Glutamatergic neuron (in vitro differentiated cells): ENCODE results near the gene PRCP. TPM values are rescaled to one million over a fixed set of nuclear protein-coding genes. Genes with fewer than 3 reads are reported as not detected.

Experiments
- DNase-seq: peaks from one replicate; pipeline ENCODE4 v3.0.0; 2022
- H3K27ac Mint-ChIP-seq: one replicate; pipeline ENCODE4 v1.8.0; 2020; ENCODE audit warnings: mild to moderate bottlenecking, mixed read lengths, inconsistent platforms; ENCODE audit not compliant: unreplicated experiment
- H3K27me3 Mint-ChIP-seq: one replicate; pipeline ENCODE4 v1.8.0; 2020; ENCODE audit warnings: mild to moderate bottlenecking, moderate library complexity, mixed read lengths, inconsistent platforms; ENCODE audit not compliant: unreplicated experiment
- H3K36me3 Mint-ChIP-seq: one replicate; pipeline ENCODE4 v1.8.0; 2020; ENCODE audit warnings: mild to moderate bottlenecking, mixed read lengths, inconsistent platforms; ENCODE audit not compliant: unreplicated experiment
- H3K4me1 Mint-ChIP-seq: one replicate; pipeline ENCODE4 v1.8.0; 2020; ENCODE audit warnings: mild to moderate bottlenecking, low read depth, mixed read lengths, inconsistent platforms; ENCODE audit not compliant: unreplicated experiment
- H3K4me3 Mint-ChIP-seq: one replicate; pipeline ENCODE4 v1.8.0; 2020; ENCODE audit warnings: mild to moderate bottlenecking, mixed read lengths, inconsistent platforms; ENCODE audit not compliant: unreplicated experiment
- H3K9me3 Mint-ChIP-seq: one replicate; pipeline ENCODE4 v1.8.0; 2020; ENCODE audit warnings: mild to moderate bottlenecking, moderate library complexity, mixed read lengths, inconsistent platforms; ENCODE audit not compliant: unreplicated experiment
- total RNA-seq: library from RNA; stranded (reverse); fragmentation: NEBNext Ultra II Directional; extraction: Animal tissue kit (Norgen Biotek cat#: 25700); gene quantifications from one replicate; pipeline ENCODE4 v1.2.1, GENCODE V29; 2021; ENCODE audit not compliant: unreplicated experiment
- TF ChIP-seq, protein P1 (sequence below): fragments of 200-600 bp; sonication (generic); IDR thresholded peaks from one replicate; pipeline ENCODE4 v1.5.0; 2021; ENCODE audit not compliant: partially characterized antibody, unreplicated experiment

PRCP gene
- total RNA-seq, 1 donor from 2014 or later, result 12.3 TPM

DNA sequence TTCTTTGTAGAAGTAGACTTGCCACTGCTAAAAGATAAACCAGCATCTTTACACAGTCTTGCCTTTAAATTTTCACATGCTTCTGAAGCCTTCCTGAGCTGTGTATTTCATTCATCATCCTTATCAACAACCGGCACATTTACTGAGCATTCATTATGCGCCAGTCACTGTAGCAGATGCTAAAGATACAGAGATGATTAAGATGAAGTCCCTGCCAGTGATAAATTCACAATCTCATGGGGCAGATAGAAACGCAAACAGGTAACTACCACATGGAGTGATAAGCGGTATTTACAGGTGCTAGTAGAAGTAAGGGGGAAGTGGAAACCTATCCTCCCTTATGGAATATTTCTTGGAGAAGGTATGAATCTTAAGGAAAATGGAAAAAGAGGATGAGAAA lies 67.2 kb downstream of the PRCP start:
- DNase-seq, result no peak
- no peaks in the 10 kb centered on the region for H3K9me3 Mint-ChIP-seq
- TF ChIP-seq, protein P1, sequence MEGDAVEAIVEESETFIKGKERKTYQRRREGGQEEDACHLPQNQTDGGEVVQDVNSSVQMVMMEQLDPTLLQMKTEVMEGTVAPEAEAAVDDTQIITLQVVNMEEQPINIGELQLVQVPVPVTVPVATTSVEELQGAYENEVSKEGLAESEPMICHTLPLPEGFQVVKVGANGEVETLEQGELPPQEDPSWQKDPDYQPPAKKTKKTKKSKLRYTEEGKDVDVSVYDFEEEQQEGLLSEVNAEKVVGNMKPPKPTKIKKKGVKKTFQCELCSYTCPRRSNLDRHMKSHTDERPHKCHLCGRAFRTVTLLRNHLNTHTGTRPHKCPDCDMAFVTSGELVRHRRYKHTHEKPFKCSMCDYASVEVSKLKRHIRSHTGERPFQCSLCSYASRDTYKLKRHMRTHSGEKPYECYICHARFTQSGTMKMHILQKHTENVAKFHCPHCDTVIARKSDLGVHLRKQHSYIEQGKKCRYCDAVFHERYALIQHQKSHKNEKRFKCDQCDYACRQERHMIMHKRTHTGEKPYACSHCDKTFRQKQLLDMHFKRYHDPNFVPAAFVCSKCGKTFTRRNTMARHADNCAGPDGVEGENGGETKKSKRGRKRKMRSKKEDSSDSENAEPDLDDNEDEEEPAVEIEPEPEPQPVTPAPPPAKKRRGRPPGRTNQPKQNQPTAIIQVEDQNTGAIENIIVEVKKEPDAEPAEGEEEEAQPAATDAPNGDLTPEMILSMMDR, result no peak
- H3K27me3 Mint-ChIP-seq, result peaks cover 2% of the 10 kb centered on the region
- no peaks in the 10 kb centered on the region for H3K4me1 Mint-ChIP-seq
- H3K36me3 Mint-ChIP-seq, result no peaks in the 10 kb centered on the region
- no peak overlapping the region for H3K27ac Mint-ChIP-seq
- H3K4me3 Mint-ChIP-seq, result no peak overlapping the region

DNA sequence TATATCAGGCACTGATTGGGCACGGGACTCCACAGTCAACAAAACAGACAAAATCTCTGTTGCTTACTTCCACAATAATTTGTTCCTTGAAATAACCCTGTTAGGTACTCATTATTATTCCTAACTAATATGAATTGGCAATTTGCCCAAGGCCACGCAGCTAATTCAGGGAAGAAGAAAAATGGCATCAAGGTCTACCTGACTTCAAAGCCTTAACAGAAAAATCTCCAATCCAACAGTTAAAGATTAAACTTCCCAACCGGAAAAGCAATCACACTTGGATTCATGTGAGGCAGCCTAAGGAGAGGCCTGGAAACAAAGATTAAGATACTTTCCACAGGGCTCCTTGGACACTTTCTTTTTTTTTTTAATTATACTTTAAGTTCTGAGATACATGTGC lies 68.9 kb downstream of the PRCP start:
- H3K27me3 Mint-ChIP-seq, result peaks cover 2% of the 10 kb centered on the region
- H3K27ac Mint-ChIP-seq, result no peak overlapping the region
- H3K9me3 Mint-ChIP-seq, result no peaks in the 10 kb centered on the region
- no peak overlapping the region for H3K4me3 Mint-ChIP-seq
- no peak for DNase-seq
- TF ChIP-seq, protein P1, result no peak
- H3K36me3 Mint-ChIP-seq, result no peaks in the 10 kb centered on the region
- H3K4me1 Mint-ChIP-seq, result no peaks in the 10 kb centered on the region

DNA sequence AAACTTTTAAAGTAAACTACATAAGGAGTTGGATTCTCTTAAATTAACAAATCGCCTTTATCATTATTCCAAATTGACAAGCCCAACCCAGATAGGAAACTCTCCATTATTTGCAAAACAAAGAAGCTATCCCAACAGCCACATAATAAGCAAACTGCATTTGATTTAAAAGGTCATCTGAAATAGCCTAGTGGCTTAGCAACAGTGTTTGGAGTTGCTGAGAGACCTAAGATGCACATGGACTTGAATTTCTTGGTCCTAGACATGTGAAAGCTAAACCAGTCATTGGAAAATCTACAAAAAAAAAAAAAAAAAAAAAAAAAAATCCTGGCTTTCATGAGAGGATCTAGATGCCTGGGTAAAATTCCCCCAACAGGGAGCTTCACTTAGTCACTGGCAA lies 69.5 kb downstream of the PRCP start:
- TF ChIP-seq, protein P1, result no peak
- Mint-ChIP-seq H3K9me3 (no peaks in the 10 kb centered on the region), H3K4me1 (no peaks in the 10 kb centered on the region), H3K27ac (no peak overlapping the region), H3K4me3 (no peak overlapping the region), H3K36me3 (no peaks in the 10 kb centered on the region), H3K27me3 (peaks cover 2% of the 10 kb centered on the region)
- DNase-seq, result no peak

GRCh38 chr11:82829101-82829500 lies 71.1 kb downstream of the PRCP start:
- Mint-ChIP-seq H3K27ac (no peak overlapping the region), H3K9me3 (no peaks in the 10 kb centered on the region), H3K4me3 (no peak overlapping the region), H3K4me1 (no peaks in the 10 kb centered on the region), H3K27me3 (no peaks in the 10 kb centered on the region), H3K36me3 (no peaks in the 10 kb centered on the region)
- TF ChIP-seq, protein P1, result no peak
- DNase-seq, result no peak

DNA sequence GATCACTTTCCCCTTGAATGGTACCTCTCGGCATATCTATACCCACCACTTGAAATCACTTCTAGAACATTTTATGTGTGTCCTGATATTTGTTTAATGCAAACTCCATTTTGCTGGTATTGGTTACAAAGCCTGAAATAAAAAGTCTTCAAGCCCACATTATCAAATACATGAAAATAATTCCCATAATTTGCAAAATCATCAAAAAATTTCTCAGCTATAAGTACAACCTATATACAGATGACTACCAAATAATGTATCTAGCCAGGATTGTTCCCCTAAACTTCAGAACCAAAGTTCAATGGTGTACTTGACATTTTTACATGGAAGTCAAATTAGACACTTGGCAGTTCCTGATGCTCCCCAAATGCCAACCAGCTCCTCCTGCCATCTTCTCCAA lies 71.8 kb downstream of the PRCP start:
- TF ChIP-seq, protein P1, result no peak
- no peak overlapping the region for H3K27ac Mint-ChIP-seq
- no peak overlapping the region for H3K4me3 Mint-ChIP-seq
- H3K4me1 Mint-ChIP-seq, result no peaks in the 10 kb centered on the region
- no peaks in the 10 kb centered on the region for H3K27me3 Mint-ChIP-seq
- H3K36me3 Mint-ChIP-seq, result no peaks in the 10 kb centered on the region
- no peaks in the 10 kb centered on the region for H3K9me3 Mint-ChIP-seq
- no peak for DNase-seq
